WTC11 (cell line): Measurements from ENCODE around the gene CHRM1.

Experiments used
- ATF1 ChIP-seq: sonication (generic); formaldehyde crosslinking; IDR thresholded peaks from 2 replicates; pipeline ENCODE4 v1.8.1; 2023; ENCODE audit warnings: mild to moderate bottlenecking, moderate library complexity, missing genetic modification reagents
- CTCF ChIP-seq: fragments of 200-600 bp; IDR thresholded peaks from 2 replicates; pipeline ENCODE4 v1.8.0; 2022; ENCODE audit warnings: antibody characterized with exemption
- ELF4 ChIP-seq: sonication (generic); formaldehyde crosslinking; IDR thresholded peaks from 2 replicates; pipeline ENCODE4 v1.8.1; 2022; ENCODE audit warnings: low read depth, mild to moderate bottlenecking, moderate library complexity, missing genetic modification reagents
- ESRRA ChIP-seq: sonication (generic); formaldehyde crosslinking; IDR thresholded peaks from 2 replicates; pipeline ENCODE4 v1.8.1; 2022; ENCODE audit warnings: mild to moderate bottlenecking, missing genetic modification reagents, borderline replicate concordance
- FOXJ3 ChIP-seq: sonication (generic); formaldehyde crosslinking; IDR thresholded peaks from 2 replicates; pipeline ENCODE4 v1.9.0; 2021; ENCODE audit warnings: missing genetic modification reagents, mild to moderate bottlenecking, borderline replicate concordance
- MXD4 ChIP-seq: fragments of 250-450 bp; sonication (Bioruptor Pico); IDR thresholded peaks from 2 replicates; pipeline ENCODE4 v1.8.0; 2021; ENCODE audit warnings: mild to moderate bottlenecking, moderate library complexity, borderline replicate concordance
- SP1 ChIP-seq: sonication (generic); formaldehyde crosslinking; conservative IDR thresholded peaks from 2 replicates; pipeline ENCODE4 v1.8.1; 2022; ENCODE audit warnings: missing genetic modification reagents
- STAT6 ChIP-seq: sonication (generic); formaldehyde crosslinking; conservative IDR thresholded peaks from 2 replicates; pipeline ENCODE4 v1.8.1; 2023; ENCODE audit warnings: mild to moderate bottlenecking, low read depth, missing genetic modification reagents, moderate library complexity
- TP53 ChIP-seq: sonication (generic); formaldehyde crosslinking; IDR thresholded peaks from 2 replicates; pipeline ENCODE4 v1.8.1; 2023; ENCODE audit warnings: mild to moderate bottlenecking, missing genetic modification reagents
- ZNF423 ChIP-seq: fragments of 250-450 bp; sonication (Bioruptor Pico); IDR thresholded peaks from 2 replicates; pipeline ENCODE4 v2.1.2; 2022; ENCODE audit warnings: mild to moderate bottlenecking, moderate library complexity
- TF ChIP-seq, protein P1 (sequence below): sonication (generic); formaldehyde crosslinking; IDR thresholded peaks from 2 replicates; pipeline ENCODE4 v1.8.1; 2023; ENCODE audit warnings: mild to moderate bottlenecking, missing genetic modification reagents
- TF ChIP-seq, protein P2 (sequence below): sonication (generic); formaldehyde crosslinking; IDR thresholded peaks from 2 replicates; pipeline ENCODE4 v1.8.1; 2022; ENCODE audit warnings: low read depth, missing genetic modification reagents, borderline replicate concordance

GRCh38 chr11:62921573-62922188 lies 518 bp upstream of the CHRM1 start:
- TF ChIP-seq CTCF: no peak
- TF ChIP-seq, protein P1, sequence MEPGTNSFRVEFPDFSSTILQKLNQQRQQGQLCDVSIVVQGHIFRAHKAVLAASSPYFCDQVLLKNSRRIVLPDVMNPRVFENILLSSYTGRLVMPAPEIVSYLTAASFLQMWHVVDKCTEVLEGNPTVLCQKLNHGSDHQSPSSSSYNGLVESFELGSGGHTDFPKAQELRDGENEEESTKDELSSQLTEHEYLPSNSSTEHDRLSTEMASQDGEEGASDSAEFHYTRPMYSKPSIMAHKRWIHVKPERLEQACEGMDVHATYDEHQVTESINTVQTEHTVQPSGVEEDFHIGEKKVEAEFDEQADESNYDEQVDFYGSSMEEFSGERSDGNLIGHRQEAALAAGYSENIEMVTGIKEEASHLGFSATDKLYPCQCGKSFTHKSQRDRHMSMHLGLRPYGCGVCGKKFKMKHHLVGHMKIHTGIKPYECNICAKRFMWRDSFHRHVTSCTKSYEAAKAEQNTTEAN: no peak
- TF ChIP-seq ATF1: no peak
- no peak for TF ChIP-seq ELF4 (CRISPR knock-in tag)
- TF ChIP-seq STAT6 (CRISPR knock-in tag): no peak
- TF ChIP-seq SP1 (CRISPR knock-in tag): no peak
- no peak for TF ChIP-seq ZNF423
- no peak for TF ChIP-seq FOXJ3 (CRISPR knock-in tag)
- no peak for TF ChIP-seq TP53 (CRISPR knock-in tag)
- TF ChIP-seq, protein P2, sequence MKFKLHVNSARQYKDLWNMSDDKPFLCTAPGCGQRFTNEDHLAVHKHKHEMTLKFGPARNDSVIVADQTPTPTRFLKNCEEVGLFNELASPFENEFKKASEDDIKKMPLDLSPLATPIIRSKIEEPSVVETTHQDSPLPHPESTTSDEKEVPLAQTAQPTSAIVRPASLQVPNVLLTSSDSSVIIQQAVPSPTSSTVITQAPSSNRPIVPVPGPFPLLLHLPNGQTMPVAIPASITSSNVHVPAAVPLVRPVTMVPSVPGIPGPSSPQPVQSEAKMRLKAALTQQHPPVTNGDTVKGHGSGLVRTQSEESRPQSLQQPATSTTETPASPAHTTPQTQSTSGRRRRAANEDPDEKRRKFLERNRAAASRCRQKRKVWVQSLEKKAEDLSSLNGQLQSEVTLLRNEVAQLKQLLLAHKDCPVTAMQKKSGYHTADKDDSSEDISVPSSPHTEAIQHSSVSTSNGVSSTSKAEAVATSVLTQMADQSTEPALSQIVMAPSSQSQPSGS (CRISPR knock-in tag): no peak
- no peak for TF ChIP-seq MXD4
- TF ChIP-seq ESRRA (CRISPR knock-in tag): no peak
